Astrocyte of the cerebellum (primary cell): ENCODE measurements around the gene OSBPL3.

Experiments used
- DNase-seq: peaks from one replicate; pipeline ENCODE4 v3.0.0-alpha.2; 2011; ENCODE audit warnings: low read depth
- H3K4me3 ChIP-seq: 2 replicates; pipeline ENCODE4 v1.5.1; 2011; ENCODE audit warnings: mild to moderate bottlenecking, low read depth, low read length, moderate library complexity
- in situ Hi-C: cut with HindIII; loops from 2 replicates; pipeline ENCODE4 v1.10.0; 2017; ENCODE audit warnings: low sequenced_read_pairs
- TF ChIP-seq, protein P1 (sequence below): IDR thresholded peaks from 2 replicates; pipeline ENCODE4 v1.5.1; 2012; ENCODE audit warnings: low read length, low read depth, moderate library complexity, mild to moderate bottlenecking; ENCODE audit errors: missing control alignments

The OSBPL3 gene

DNA sequence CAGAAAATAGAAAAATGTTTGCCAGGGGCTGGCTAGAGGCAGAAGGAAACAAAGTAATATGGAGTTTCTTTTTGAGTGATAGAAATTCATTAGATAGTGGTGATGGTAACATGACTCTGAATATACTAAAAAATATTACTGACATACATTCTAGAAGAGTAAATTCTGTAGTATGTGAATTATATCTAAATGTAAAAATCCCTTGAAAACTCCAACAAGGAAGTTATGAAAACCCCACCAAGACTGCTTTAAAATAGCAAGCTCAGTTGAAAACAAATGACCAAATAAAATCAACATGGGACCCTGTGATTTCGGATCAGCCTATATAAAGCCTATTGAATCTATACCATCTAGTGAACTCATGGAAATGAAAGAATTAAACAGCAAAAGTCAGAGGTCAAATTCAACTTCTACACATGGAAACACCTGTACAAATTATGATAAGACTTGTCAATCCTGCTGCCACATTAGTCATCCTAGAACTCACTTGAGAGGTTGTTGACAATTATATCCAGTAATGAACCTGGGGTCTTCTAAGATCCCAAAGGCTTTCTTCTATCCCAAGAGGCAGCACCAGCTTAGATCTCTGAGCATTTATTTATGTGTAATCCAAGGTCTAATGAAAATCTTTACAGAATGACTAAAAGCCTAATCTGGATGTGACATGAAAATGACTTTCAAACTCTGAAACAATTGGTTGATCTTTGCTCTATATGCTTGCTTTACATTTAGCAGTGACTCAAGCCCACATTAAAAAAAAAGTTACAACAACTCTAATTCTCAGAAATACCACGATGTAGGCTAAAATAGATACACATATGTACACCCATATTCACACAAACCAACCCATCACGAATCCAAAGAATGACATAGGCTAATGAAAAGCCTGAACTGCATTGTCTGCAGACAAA is 59.3 kb downstream of the OSBPL3 start:
- DNase-seq = no peak
- in situ Hi-C loops = no loop called here
- TF ChIP-seq, protein P1, sequence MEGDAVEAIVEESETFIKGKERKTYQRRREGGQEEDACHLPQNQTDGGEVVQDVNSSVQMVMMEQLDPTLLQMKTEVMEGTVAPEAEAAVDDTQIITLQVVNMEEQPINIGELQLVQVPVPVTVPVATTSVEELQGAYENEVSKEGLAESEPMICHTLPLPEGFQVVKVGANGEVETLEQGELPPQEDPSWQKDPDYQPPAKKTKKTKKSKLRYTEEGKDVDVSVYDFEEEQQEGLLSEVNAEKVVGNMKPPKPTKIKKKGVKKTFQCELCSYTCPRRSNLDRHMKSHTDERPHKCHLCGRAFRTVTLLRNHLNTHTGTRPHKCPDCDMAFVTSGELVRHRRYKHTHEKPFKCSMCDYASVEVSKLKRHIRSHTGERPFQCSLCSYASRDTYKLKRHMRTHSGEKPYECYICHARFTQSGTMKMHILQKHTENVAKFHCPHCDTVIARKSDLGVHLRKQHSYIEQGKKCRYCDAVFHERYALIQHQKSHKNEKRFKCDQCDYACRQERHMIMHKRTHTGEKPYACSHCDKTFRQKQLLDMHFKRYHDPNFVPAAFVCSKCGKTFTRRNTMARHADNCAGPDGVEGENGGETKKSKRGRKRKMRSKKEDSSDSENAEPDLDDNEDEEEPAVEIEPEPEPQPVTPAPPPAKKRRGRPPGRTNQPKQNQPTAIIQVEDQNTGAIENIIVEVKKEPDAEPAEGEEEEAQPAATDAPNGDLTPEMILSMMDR = no peak
- H3K4me3 ChIP-seq = no peak overlapping the region

DNA sequence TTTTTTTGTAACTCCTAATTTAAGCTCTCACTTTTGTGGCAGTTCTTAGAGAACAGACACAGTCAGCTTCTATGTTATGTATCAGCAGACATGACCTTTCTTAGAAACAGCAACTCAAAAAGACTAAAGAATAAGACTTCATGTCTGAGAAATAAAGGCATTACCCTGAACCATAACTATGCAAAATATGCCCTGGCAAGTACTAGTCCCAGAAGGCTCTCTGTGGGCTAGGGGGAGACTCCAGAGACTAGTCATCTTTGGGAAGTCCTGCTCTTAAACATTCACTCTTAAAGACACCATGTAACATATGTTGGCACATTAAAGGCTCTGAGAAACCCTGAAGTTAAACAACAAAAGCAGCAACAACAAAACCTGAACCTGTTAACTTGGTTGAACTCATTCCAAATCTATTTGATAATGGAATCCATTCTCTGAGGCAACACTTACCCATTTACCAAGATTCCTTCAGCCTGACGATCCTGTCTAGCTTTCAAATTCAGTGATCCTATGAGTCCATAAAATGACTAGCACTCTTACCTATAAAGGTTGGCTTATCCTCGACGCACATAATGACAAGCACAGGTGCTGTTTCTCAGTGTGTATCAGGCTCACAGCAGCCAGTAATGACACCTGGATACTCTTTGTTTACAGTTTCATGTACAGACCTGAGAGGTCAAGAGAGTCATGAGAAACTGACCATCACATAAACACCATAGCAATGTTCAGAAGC is 62.3 kb downstream of the OSBPL3 start:
- DNase-seq = peak; percentile 56
- in situ Hi-C loops = no loop called here
- no peak overlapping the region for H3K4me3 ChIP-seq
- TF ChIP-seq, protein P1 = no peak

DNA sequence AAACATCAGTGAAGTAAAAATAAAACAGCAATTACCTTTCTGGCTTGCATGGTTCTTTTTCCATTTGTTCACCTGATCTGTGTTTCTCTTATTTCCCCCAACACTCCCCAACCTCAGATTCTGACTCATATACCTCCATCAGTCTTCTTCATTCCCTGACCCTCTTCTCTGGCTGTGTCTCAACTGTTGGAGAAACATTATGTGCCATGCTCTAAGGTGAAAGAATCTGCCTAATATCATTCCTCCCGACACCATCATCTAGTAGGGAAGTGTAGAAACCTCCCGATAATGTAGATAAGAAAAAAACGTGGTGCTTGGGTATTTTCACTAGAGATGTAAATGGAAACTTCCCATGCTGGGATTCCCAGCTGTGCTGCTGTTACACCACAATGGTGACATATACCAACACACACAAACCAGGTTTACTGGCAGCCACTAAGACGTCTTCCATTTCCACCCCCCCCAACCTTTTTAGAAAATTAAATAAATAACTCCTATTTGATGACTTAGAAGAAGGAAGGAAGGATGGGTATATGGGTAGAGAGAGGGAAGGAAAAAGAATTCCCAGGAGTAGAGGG is 63.4 kb downstream of the OSBPL3 start:
- in situ Hi-C loops = no loop called here
- DNase-seq = no peak
- TF ChIP-seq, protein P1 = no peak
- H3K4me3 ChIP-seq = no peak overlapping the region

DNA sequence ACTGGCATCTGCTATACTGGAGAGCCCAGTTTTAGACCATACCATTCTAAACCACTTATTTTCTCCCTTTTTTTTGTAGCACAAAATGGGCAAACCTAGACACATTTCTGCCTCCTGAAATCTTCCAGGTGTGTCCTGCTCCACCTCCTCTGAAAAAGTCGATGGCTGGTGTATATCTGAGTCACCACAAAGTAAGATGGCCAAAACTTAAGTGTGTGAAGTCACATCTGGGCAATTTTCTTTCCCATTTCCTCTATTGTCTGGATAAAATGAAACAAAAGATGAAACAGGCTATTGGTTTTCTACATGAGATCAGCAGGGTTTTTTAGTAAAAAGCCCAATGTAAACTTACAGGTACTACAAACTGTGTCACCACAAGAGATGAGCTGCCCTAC is 65.5 kb downstream of the OSBPL3 start:
- TF ChIP-seq, protein P1 = no peak
- no peak overlapping the region for H3K4me3 ChIP-seq
- DNase-seq = no peak
- in situ Hi-C loops = no loop called here

DNA sequence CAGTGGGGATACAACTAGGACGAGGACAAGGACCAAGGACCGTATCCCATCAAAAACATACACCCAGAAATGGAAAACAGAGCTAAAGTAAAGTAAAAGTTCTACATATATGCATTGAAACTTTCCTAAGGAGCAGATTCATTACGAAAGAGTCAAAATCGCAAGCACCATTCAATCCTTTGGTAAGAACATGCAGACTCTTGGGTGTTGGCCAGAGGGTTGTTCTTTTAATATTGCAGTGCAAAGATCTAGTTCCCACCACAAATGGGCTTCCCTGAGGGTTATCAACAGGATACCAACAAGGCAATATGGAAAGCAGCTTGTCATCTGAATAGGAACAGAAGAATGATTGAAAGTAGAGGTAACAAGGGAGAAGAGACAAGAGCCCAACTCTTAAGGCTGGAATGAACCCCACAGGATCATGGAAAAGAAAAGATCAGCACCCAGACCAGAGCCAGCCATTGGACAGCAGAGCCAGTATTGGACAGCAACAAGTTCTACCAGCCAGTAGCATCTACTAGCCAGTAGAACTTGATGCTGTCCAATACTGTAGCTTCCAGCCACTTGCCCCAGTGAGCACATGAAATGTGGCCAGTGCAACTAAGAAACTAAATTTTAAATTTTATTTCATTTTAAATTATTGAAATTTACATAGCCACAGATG is 66.0 kb downstream of the OSBPL3 start:
- in situ Hi-C loops = no loop called here
- TF ChIP-seq, protein P1 = no peak
- H3K4me3 ChIP-seq = no peak overlapping the region
- DNase-seq = no peak

DNA sequence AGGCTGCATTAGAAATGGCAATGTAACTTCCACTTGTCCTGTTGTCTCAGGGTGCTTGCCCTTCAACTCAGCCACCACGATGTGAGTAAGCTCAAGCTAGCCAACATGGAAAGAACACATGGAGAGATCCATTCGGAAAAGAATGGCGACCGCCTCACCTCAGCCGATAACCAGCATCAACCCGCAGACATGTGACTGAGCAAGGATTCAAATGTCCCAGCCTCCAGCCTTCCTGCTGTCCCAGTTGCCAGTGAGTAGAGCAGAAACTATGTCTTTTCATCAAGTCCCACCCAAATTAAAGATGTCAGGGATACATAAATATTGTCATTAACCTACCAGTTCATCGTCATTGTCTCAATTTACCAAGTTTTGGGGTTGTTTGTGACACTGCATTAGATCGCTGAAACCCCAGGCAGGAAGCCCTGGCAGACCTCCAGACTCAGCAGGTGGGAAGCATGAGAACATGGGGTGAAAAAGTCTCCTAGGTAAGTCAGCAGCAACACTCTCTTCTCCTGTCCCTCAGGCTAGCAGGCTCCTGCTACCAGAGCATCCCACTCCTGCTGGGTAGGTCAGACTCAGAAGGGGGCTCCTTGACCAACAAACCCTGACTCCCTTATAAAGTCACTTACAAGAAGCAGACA is 67.0 kb downstream of the OSBPL3 start:
- in situ Hi-C loops = no loop called here
- DNase-seq = no peak
- no peak overlapping the region for H3K4me3 ChIP-seq
- TF ChIP-seq, protein P1 = no peak
